ENCODE results near the gene TDRD15. TPM values are rescaled to one million over a fixed set of nuclear protein-coding genes. Genes with fewer than 3 reads are reported as not detected.

TDRD15 gene
- total RNA-seq, 1 donor from 2014 or later = not detected

DNA sequence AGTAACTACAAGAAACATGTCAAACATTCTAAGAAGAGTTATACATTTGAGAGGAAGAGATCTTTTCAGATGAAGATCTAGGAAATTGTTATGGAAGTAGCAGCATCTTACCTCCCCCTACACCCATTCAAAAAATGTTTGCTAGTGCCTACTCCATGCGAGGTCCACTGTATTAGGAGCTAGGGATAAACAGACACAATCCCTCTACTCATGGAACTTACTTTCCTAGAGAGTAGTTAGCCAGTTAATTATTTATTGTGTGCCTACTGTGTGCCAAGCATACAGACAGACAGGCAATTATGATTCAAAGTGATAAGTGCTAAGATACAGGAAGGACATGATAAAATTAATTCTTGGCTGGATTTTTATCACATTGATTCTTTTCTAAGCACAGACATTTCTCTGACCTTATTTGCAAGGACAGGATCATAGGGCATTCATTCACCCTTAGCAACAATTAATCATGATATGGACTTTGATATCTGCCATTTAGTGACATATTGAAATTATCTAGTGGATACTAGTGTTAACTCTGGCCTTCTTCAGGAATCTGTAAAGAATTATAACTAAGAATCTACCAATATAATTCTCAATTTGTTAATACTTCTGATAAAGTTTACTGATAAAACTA is 19.6 kb upstream of the TDRD15 start:
- no peaks in the 10 kb centered on the region for H3K9me3 ChIP-seq (ENCODE audit: low read depth)
- no peak overlapping the region for H3K4me2 ChIP-seq
- H3K9me3 Mint-ChIP-seq = peaks cover 2% of the 10 kb centered on the region
- no peak overlapping the region for H3K4me3 Mint-ChIP-seq
- H3K27me3 Mint-ChIP-seq (ENCODE audit: insufficient read depth, low read depth) = peaks cover 4% of the 10 kb centered on the region
- no peaks in the 10 kb centered on the region for H3F3A ChIP-seq (ENCODE audit: low read depth)
- no peaks in the 10 kb centered on the region for H3K4me1 Mint-ChIP-seq
- TF ChIP-seq, protein P1, sequence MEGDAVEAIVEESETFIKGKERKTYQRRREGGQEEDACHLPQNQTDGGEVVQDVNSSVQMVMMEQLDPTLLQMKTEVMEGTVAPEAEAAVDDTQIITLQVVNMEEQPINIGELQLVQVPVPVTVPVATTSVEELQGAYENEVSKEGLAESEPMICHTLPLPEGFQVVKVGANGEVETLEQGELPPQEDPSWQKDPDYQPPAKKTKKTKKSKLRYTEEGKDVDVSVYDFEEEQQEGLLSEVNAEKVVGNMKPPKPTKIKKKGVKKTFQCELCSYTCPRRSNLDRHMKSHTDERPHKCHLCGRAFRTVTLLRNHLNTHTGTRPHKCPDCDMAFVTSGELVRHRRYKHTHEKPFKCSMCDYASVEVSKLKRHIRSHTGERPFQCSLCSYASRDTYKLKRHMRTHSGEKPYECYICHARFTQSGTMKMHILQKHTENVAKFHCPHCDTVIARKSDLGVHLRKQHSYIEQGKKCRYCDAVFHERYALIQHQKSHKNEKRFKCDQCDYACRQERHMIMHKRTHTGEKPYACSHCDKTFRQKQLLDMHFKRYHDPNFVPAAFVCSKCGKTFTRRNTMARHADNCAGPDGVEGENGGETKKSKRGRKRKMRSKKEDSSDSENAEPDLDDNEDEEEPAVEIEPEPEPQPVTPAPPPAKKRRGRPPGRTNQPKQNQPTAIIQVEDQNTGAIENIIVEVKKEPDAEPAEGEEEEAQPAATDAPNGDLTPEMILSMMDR (IDR thresholded peaks at IDR 0.05) = no peak
- no peak for TF ChIP-seq EZH2phosphoT487 (IDR thresholded peaks at IDR 0.05)
- TF ChIP-seq EZH2 (IDR thresholded peaks at IDR 0.05) = no peak
- H3K4me3 ChIP-seq = no peak overlapping the region
- peaks cover 11% of the 10 kb centered on the region for H3K4me1 ChIP-seq
- no peaks in the 10 kb centered on the region for H3K27me3 ChIP-seq
- no peaks in the 10 kb centered on the region for H3K36me3 ChIP-seq
- no peaks in the 10 kb centered on the region for H3K36me3 Mint-ChIP-seq
- no peak overlapping the region for H3K9ac ChIP-seq
- no peak overlapping the region for H2AFZ ChIP-seq (replicated peaks)
- H3K79me2 ChIP-seq (ENCODE audit: low read depth) = no peaks in the 10 kb centered on the region
- H3K27ac Mint-ChIP-seq = no peak overlapping the region
- DNase-seq (ENCODE audit: low spot score) = no peak
- H4K20me1 ChIP-seq (ENCODE audit: low read depth) = no peaks in the 10 kb centered on the region
- H3K27ac ChIP-seq = no peak overlapping the region

DNA sequence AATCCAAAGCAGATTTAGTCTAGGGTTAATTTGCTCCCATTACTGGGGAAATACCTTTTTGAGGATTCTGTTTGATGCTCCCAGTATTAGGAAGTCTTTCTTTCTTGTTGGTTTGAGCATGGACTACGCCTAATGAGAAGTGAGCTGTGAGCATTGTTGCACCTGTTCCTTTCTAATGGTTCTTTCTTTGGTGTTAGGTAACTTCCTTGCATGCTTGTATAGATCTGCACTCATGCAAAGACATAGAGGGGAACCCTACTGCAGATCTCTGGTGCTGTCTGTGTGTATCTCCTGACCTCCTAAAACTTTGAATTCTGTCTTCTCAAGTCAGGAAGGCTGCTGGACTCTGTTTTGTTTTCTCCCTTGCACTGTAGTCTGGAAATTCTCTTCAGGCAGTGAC is 12.8 kb upstream of the TDRD15 start:
- Histone ChIP-seq H3K4me2 (no peak overlapping the region), H3K4me1 (peaks cover 9% of the 10 kb centered on the region), H3K36me3 (no peaks in the 10 kb centered on the region), H3K27me3 (no peaks in the 10 kb centered on the region), H4K20me1 (ENCODE audit: low read depth) (no peaks in the 10 kb centered on the region), H3K27ac (no peak overlapping the region), H3K9me3 (ENCODE audit: low read depth) (no peaks in the 10 kb centered on the region), H3K9ac (no peak overlapping the region), H3F3A (ENCODE audit: low read depth) (no peaks in the 10 kb centered on the region), H2AFZ (replicated peaks) (no peak overlapping the region), H3K4me3 (no peak overlapping the region), H3K79me2 (ENCODE audit: low read depth) (no peaks in the 10 kb centered on the region)
- Mint-ChIP-seq H3K36me3 (no peaks in the 10 kb centered on the region), H3K4me1 (no peaks in the 10 kb centered on the region), H3K27me3 (ENCODE audit: insufficient read depth, low read depth) (no peaks in the 10 kb centered on the region), H3K4me3 (no peak overlapping the region), H3K9me3 (no peaks in the 10 kb centered on the region), H3K27ac (no peak overlapping the region)
- TF ChIP-seq EZH2 (IDR thresholded peaks at IDR 0.05) (no peak), EZH2phosphoT487 (IDR thresholded peaks at IDR 0.05) (no peak)
- no peak for DNase-seq (ENCODE audit: low spot score)

DNA sequence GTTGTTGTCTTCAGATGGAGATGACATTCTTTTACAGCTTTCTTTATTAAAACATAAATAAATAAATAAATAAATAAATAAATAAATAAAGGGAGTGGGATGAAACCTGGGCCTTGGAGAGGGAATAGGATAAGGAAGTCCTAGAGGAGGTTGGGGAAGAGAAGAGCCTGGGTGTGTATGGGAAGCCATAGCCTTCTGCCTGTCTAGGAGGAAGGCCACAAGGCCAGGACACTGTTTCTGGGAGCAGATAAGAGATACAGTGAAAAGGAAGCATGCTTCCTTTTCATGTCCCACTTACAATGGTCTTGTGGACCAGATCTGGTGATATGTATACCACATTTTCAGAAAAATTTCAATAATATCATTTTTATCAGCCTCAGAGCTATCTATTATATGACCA is 6.1 kb upstream of the TDRD15 start:
- H3K36me3 Mint-ChIP-seq = no peaks in the 10 kb centered on the region
- H3K4me1 Mint-ChIP-seq = no peaks in the 10 kb centered on the region
- no peak overlapping the region for H3K27ac Mint-ChIP-seq
- no peaks in the 10 kb centered on the region for H3K36me3 ChIP-seq
- TF ChIP-seq, protein P1 (IDR thresholded peaks at IDR 0.05) = no peak
- TF ChIP-seq EZH2phosphoT487 (IDR thresholded peaks at IDR 0.05) = no peak
- TF ChIP-seq EZH2 (IDR thresholded peaks at IDR 0.05) = no peak
- H3K27me3 Mint-ChIP-seq (ENCODE audit: insufficient read depth, low read depth) = peaks cover 3% of the 10 kb centered on the region
- no peak overlapping the region for H3K4me2 ChIP-seq
- no peaks in the 10 kb centered on the region for H3K4me1 ChIP-seq
- H3K4me3 ChIP-seq = no peak overlapping the region
- no peaks in the 10 kb centered on the region for H4K20me1 ChIP-seq (ENCODE audit: low read depth)
- no peaks in the 10 kb centered on the region for H3F3A ChIP-seq (ENCODE audit: low read depth)
- H3K9me3 ChIP-seq (ENCODE audit: low read depth) = no peaks in the 10 kb centered on the region
- no peaks in the 10 kb centered on the region for H3K79me2 ChIP-seq (ENCODE audit: low read depth)
- H3K9ac ChIP-seq = no peak overlapping the region
- H3K4me3 Mint-ChIP-seq = no peak overlapping the region
- no peak overlapping the region for H3K27ac ChIP-seq
- H3K27me3 ChIP-seq = no peaks in the 10 kb centered on the region
- H2AFZ ChIP-seq (replicated peaks) = no peak overlapping the region
- no peaks in the 10 kb centered on the region for H3K9me3 Mint-ChIP-seq
- no peak for DNase-seq (ENCODE audit: low spot score)

DNA sequence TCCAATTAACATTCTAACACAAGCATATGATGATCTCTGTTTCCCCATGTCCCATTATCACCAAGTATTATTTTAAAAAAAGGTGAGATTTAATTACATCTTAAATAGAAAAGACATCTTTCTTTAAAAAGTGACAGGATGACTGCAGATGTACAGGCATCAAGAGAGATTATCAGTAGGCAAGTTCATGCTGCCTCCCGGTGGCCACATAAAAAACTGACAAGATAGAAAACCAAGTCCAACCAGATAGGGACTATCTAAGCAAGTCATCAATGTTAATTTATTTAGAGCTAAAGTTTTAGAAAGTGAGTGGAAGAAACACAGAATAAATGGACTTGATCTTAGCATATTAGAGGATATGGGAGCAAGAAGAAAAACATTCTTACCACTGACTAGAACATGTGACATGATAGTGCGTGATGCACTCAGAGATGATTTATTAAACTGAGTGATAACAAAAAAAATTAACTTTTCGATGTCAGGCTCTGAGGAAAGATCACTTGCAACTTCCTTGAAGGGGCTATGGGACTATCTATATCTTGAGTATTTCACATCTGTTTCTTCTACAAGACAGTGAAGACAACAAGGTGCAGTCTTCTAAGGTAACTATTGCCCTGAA is 5.4 kb upstream of the TDRD15 start:
- Histone ChIP-seq H3K79me2 (ENCODE audit: low read depth) (no peaks in the 10 kb centered on the region), H3K4me1 (no peaks in the 10 kb centered on the region), H3F3A (ENCODE audit: low read depth) (no peaks in the 10 kb centered on the region), H3K9ac (no peak overlapping the region), H2AFZ (replicated peaks) (no peak overlapping the region), H3K9me3 (ENCODE audit: low read depth) (no peaks in the 10 kb centered on the region), H3K4me3 (no peak overlapping the region), H3K27me3 (no peaks in the 10 kb centered on the region), H3K27ac (no peak overlapping the region), H3K4me2 (no peak overlapping the region), H3K36me3 (no peaks in the 10 kb centered on the region), H4K20me1 (ENCODE audit: low read depth) (no peaks in the 10 kb centered on the region)
- peak; percentile 56 for DNase-seq (ENCODE audit: low spot score)
- H3K27ac Mint-ChIP-seq = no peak overlapping the region
- H3K4me3 Mint-ChIP-seq = no peak overlapping the region
- no peaks in the 10 kb centered on the region for H3K36me3 Mint-ChIP-seq
- no peaks in the 10 kb centered on the region for H3K4me1 Mint-ChIP-seq
- H3K27me3 Mint-ChIP-seq (ENCODE audit: insufficient read depth, low read depth) = peaks cover 3% of the 10 kb centered on the region
- no peaks in the 10 kb centered on the region for H3K9me3 Mint-ChIP-seq
- TF ChIP-seq EZH2 (IDR thresholded peaks at IDR 0.05) = no peak
- TF ChIP-seq, protein P1 (IDR thresholded peaks at IDR 0.05) = peak; percentile 73
